ENCODE measurements around the gene DBNDD1. TPM values are rescaled to one million over a fixed set of nuclear protein-coding genes. Genes with fewer than 3 reads are reported as not detected.

Gene DBNDD1
- total RNA-seq, 1 experiment from 2014 or later, result 60.2 TPM

- no peak overlapping the region for H3K27ac ChIP-seq (ENCODE audit: low read depth, low read length)
- intact Hi-C loops (cut with micrococcal nuclease), result no loop called here
- no peak overlapping the region for H2AFZ ChIP-seq (ENCODE audit: low read depth, low read length, poor library complexity, severe bottlenecking)
- no peak for ATAC-seq
- H3K36me3 ChIP-seq (ENCODE audit: control insufficient read depth in 1 of 2, insufficient read depth in 2 of 2, low read length in 2 of 2), result no peaks in the 10 kb centered on the region
- H3K4me1 ChIP-seq (ENCODE audit: control insufficient read depth in 1 of 2, insufficient read depth in 2 of 2, low read length in 2 of 2), result peaks cover 0 to 20% of the 10 kb centered on the region in 2 experiments; a peak in 2 of 4 replicates
- no peak for DNase-seq (ENCODE audit: low read depth, low spot score)
- no peaks in the 10 kb centered on the region for H3K9me3 ChIP-seq (ENCODE audit: control insufficient read depth in 1 of 2, insufficient read depth in 1 of 2, low read depth in 1 of 2, low read length in 2 of 2)
- no peaks in the 10 kb centered on the region for H3K27me3 ChIP-seq (ENCODE audit: insufficient read depth, low read length)
- ChIA-PET CTCF (no interaction called here), POLR2A (no interaction called here), RAD21 (ENCODE audit: low non-redundant PET in 1 of 2, low total read pairs in 2 of 2, uncharacterized antibody in 2 of 2, unreplicated experiment in 2 of 2) (no interaction called here)
- no peaks in the 10 kb centered on the region for H4K20me1 ChIP-seq (ENCODE audit: insufficient read depth)
- H3K79me2 ChIP-seq (ENCODE audit: insufficient read depth, low read length), result no peaks in the 10 kb centered on the region
- H3K9me2 ChIP-seq (ENCODE audit: insufficient read depth), result no peaks in the 10 kb centered on the region
- no peak overlapping the region for H3K4me3 ChIP-seq (replicated peaks in 1 of 2; ENCODE audit: low read depth in 1 of 2, low read length in 2 of 2)
- H3K9ac ChIP-seq (ENCODE audit: low read length), result no peak overlapping the region
- H3K4me2 ChIP-seq (ENCODE audit: low read length), result no peak overlapping the region
- TF ChIP-seq ZFX (IDR thresholded peaks at IDR 0.05) (no peak), MAX (IDR thresholded peaks at IDR 0.05) (peak; percentile 47; the same call in 1 of the 2 replicates)
- BruUV-seq (replicated peaks), result no TSS peak
These were observed 42.2 kb upstream of the DBNDD1 start for GRCh38 chr16:90061437-90061836.

- Histone ChIP-seq H3K9me3 (ENCODE audit: control insufficient read depth in 1 of 2, insufficient read depth in 1 of 2, low read depth in 1 of 2, low read length in 2 of 2) (peaks cover 11 to 22% of the 10 kb centered on the region in 2 experiments; a peak in 2 of 4 replicates), H3K27me3 (ENCODE audit: insufficient read depth, low read length) (no peaks in the 10 kb centered on the region), H2AFZ (ENCODE audit: low read depth, low read length, poor library complexity, severe bottlenecking) (peak overlapping the region; percentile 73), H3K27ac (ENCODE audit: low read depth, low read length) (no peak overlapping the region), H3K9me2 (ENCODE audit: insufficient read depth) (no peaks in the 10 kb centered on the region), H3K4me2 (ENCODE audit: low read length) (peak overlapping the region; percentile 63), H3K36me3 (ENCODE audit: control insufficient read depth in 1 of 2, insufficient read depth in 2 of 2, low read length in 2 of 2) (no peaks in the 10 kb centered on the region), H3K79me2 (ENCODE audit: insufficient read depth, low read length) (no peaks in the 10 kb centered on the region), H3K4me1 (ENCODE audit: control insufficient read depth in 1 of 2, insufficient read depth in 2 of 2, low read length in 2 of 2) (peaks cover 0 to 20% of the 10 kb centered on the region in 2 experiments; a peak in 2 of 4 replicates), H3K4me3 (replicated peaks in 1 of 2; ENCODE audit: low read depth in 1 of 2, low read length in 2 of 2) (peak overlapping the region in 1 of 2 experiments; percentile 5; a peak in 1 of 4 replicates), H3K9ac (ENCODE audit: low read length) (0 out of 2 replicates have a peak overlapping the region, but pooled peaks have one; percentile 13), H4K20me1 (ENCODE audit: insufficient read depth) (no peaks in the 10 kb centered on the region)
- CTCF ChIA-PET, result no interaction called here
- no peak for TF ChIP-seq RAD21 (IDR thresholded peaks at IDR 0.05; ENCODE audit: low read depth)
- no peak for TF ChIP-seq ATF3 (IDR thresholded peaks at IDR 0.05)
- TF ChIP-seq SIN3A (IDR thresholded peaks at IDR 0.05; ENCODE audit: low read depth), result no peak
- peak; percentile 53; the same call in 1 of the 2 replicates for TF ChIP-seq CEBPB (IDR thresholded peaks at IDR 0.05; ENCODE audit: low read depth)
- TF ChIP-seq REST (IDR thresholded peaks at IDR 0.05; ENCODE audit: low read depth), result no peak
- TF ChIP-seq YY1 (IDR thresholded peaks at IDR 0.05; ENCODE audit: extremely low read depth, insufficient replicate concordance, low read depth, low read length), result no peak
- peak; percentile 42; the same call in 1 of the 2 replicates for TF ChIP-seq MAX (IDR thresholded peaks at IDR 0.05)
- peak; percentile 46; the same call in 1 of the 2 replicates for TF ChIP-seq JUND (IDR thresholded peaks at IDR 0.05)
- peak; percentile 45; the same call in 1 of the 2 replicates for TF ChIP-seq SP1 (IDR thresholded peaks at IDR 0.05; ENCODE audit: low read depth)
- TF ChIP-seq FOSL1 (IDR thresholded peaks at IDR 0.05; ENCODE audit: low read depth), result peak; percentile 82
- TF ChIP-seq POLR2AphosphoS5 (IDR thresholded peaks at IDR 0.05; ENCODE audit: low read depth, low read length), result 0 out of 2 replicates have a peak, but pooled peaks have one; percentile 14
- TF ChIP-seq ZFX (IDR thresholded peaks at IDR 0.05), result no peak
- RAD21 ChIA-PET (ENCODE audit: low non-redundant PET in 1 of 2, low total read pairs in 2 of 2, uncharacterized antibody in 2 of 2, unreplicated experiment in 2 of 2), result no interaction called here
- POLR2A ChIA-PET, result no interaction called here
- ATAC-seq, result peak; percentile 84
- peak; percentile 28 for DNase-seq (ENCODE audit: low read depth, low spot score)
- BruUV-seq (replicated peaks), result no TSS peak
- intact Hi-C loops (cut with micrococcal nuclease), result no loop called here
These were observed 38.5 kb upstream of the DBNDD1 start for GRCh38 chr16:90057738-90058173.
